ENCODE results near the gene DDR1.

DNA sequence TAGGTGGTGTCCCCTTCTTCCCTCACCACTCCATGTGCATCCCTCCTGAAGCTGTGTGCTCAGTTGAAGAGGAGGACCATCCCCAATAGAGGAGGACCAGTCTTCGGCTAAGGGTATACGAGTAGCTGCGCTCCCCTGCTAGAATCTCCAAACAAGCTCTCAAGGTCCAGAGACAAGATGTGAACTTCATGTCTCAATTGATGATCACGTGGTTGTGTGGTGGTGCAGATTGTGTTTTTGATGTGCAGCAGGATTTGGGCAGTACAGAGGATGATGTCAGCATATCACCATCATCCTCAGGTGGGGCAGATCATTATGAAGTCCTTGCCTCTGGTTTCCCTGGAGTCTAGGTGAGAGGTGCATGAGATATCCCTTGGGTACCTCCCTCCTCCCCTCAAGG lies 20.0 kb upstream of the DDR1 start:
- TF ChIP-seq, protein P1, sequence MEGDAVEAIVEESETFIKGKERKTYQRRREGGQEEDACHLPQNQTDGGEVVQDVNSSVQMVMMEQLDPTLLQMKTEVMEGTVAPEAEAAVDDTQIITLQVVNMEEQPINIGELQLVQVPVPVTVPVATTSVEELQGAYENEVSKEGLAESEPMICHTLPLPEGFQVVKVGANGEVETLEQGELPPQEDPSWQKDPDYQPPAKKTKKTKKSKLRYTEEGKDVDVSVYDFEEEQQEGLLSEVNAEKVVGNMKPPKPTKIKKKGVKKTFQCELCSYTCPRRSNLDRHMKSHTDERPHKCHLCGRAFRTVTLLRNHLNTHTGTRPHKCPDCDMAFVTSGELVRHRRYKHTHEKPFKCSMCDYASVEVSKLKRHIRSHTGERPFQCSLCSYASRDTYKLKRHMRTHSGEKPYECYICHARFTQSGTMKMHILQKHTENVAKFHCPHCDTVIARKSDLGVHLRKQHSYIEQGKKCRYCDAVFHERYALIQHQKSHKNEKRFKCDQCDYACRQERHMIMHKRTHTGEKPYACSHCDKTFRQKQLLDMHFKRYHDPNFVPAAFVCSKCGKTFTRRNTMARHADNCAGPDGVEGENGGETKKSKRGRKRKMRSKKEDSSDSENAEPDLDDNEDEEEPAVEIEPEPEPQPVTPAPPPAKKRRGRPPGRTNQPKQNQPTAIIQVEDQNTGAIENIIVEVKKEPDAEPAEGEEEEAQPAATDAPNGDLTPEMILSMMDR (IDR thresholded peaks at IDR 0.05; ENCODE audit: insufficient read depth, low read length, poor library complexity, severe bottlenecking) = no peak
- no peak for TF ChIP-seq EZH2phosphoT487 (conservative IDR thresholded peaks at IDR 0.05; ENCODE audit: low read length)
